Neuronal stem cell (in vitro differentiated cells): ENCODE measurements around the gene HOXA3.

Experiments used
- DNase-seq: peaks from one replicate; pipeline ENCODE4 v3.0.0-alpha.2; 2013; ENCODE audit warnings: low spot score
- H2AFZ ChIP-seq: one replicate; pipeline ENCODE4 v1.6.1; 2013; ENCODE audit warnings: mild to moderate bottlenecking, low read length, inconsistent platforms
- H2AK5ac ChIP-seq: 2 replicates; pipeline ENCODE4 v1.6.1; 2013; ENCODE audit warnings: low read depth, mild to moderate bottlenecking, inconsistent platforms, low read length, moderate library complexity, mixed read lengths
- H2BK120ac ChIP-seq: 2 replicates; pipeline ENCODE4 v1.6.1; 2013; ENCODE audit warnings: low read depth, mild to moderate bottlenecking, inconsistent platforms, low read length, moderate library complexity, mixed read lengths
- H2BK12ac ChIP-seq: one replicate; pipeline ENCODE4 v1.6.1; 2013; ENCODE audit warnings: low read length, inconsistent platforms
- H2BK15ac ChIP-seq: 2 replicates; pipeline ENCODE4 v1.6.1; 2013; ENCODE audit warnings: mild to moderate bottlenecking, low read length, inconsistent platforms, mixed read lengths
- H2BK5ac ChIP-seq: one replicate; pipeline ENCODE4 v1.6.1; 2013; ENCODE audit warnings: inconsistent platforms, mild to moderate bottlenecking, low read length, moderate library complexity
- H3K14ac ChIP-seq: one replicate; pipeline ENCODE4 v1.6.1; 2013; ENCODE audit warnings: low read length, inconsistent platforms
- H3K18ac ChIP-seq: 2 replicates; pipeline ENCODE4 v1.6.1; 2013; ENCODE audit warnings: low read length, inconsistent platforms
- H3K23ac ChIP-seq: 2 replicates; pipeline ENCODE4 v1.6.1; 2013; ENCODE audit warnings: low read depth, mild to moderate bottlenecking, mixed read lengths, low read length, inconsistent platforms; ENCODE audit not compliant: poor library complexity
- H3K27ac ChIP-seq: replicated peaks from 3 replicates; pipeline ENCODE4 v1.5.1; 2013; ENCODE audit warnings: low read length, inconsistent platforms
- H3K27me3 ChIP-seq, 3 experiments: 2 replicates each; pipeline ENCODE4 v1.6.1; 2013; ENCODE audit warnings: low read length in 3 of 3, mild to moderate bottlenecking in 2 of 3, inconsistent platforms in 1 of 3, low read depth in 1 of 3, mixed read lengths in 1 of 3, moderate library complexity in 1 of 3; ENCODE audit not compliant: control insufficient read depth in 3 of 3, insufficient read depth in 3 of 3
- H3K36me3 ChIP-seq, 2 donors: replicated peaks in 1 of 2; 2 replicates each; pipeline ENCODE4 v1.6.1; 2013; ENCODE audit warnings: low read length in 2 of 2; ENCODE audit not compliant: control insufficient read depth in 2 of 2, insufficient read depth in 2 of 2
- H3K4ac ChIP-seq: 2 replicates; pipeline ENCODE4 v1.6.1; 2013; ENCODE audit warnings: inconsistent platforms, mild to moderate bottlenecking, low read length, moderate library complexity
- H3K4me1 ChIP-seq, 2 donors: 1 replicate in 1 of 2; 2 replicates in 1 of 2; pipeline ENCODE4 v1.6.1; 2013; ENCODE audit warnings: low read length in 2 of 2, low read depth in 1 of 2; ENCODE audit not compliant: control insufficient read depth in 2 of 2, insufficient read depth in 1 of 2
- H3K4me2 ChIP-seq: one replicate; pipeline ENCODE4 v1.6.1; 2013; ENCODE audit warnings: mild to moderate bottlenecking, low read length, inconsistent platforms; ENCODE audit not compliant: insufficient read depth, poor library complexity, severe bottlenecking
- H3K4me3 ChIP-seq, 2 donors: 2 replicates each; pipeline ENCODE4 v1.5.1; 2013; ENCODE audit warnings: low read length in 2 of 2, mild to moderate bottlenecking in 2 of 2, inconsistent platforms in 1 of 2, moderate library complexity in 1 of 2
- H3K79me1 ChIP-seq: one replicate; pipeline ENCODE4 v1.6.1; 2013; ENCODE audit warnings: low read depth, mild to moderate bottlenecking, inconsistent platforms, low read length, moderate library complexity
- H3K9ac ChIP-seq: one replicate; pipeline ENCODE4 v1.6.1; 2013; ENCODE audit warnings: mild to moderate bottlenecking, low read depth, low read length, inconsistent platforms; ENCODE audit not compliant: poor library complexity
- H3K9me3 ChIP-seq, 2 donors: replicated peaks in 1 of 2; 2 replicates each; pipeline versions ENCODE3 to v1.6.1; 2013; ENCODE audit warnings: low read length in 2 of 2, mild to moderate bottlenecking in 2 of 2, inconsistent platforms in 1 of 2, low read depth in 1 of 2, mixed read lengths in 1 of 2, moderate library complexity in 1 of 2; ENCODE audit not compliant: control insufficient read depth in 2 of 2, insufficient read depth in 1 of 2
- H4K8ac ChIP-seq: one replicate; pipeline ENCODE4 v1.6.1; 2013; ENCODE audit warnings: low read depth, mild to moderate bottlenecking, inconsistent platforms, low read length, moderate library complexity
- H4K91ac ChIP-seq: one replicate; pipeline ENCODE4 v1.6.1; 2013; ENCODE audit warnings: low read length, low read depth, mild to moderate bottlenecking, inconsistent platforms; ENCODE audit not compliant: poor library complexity
- WGBS, 2 donors: extraction: QIAGEN DNeasy Blood & Tissue Kit; methylation state at CpG; one replicate each; pipeline ENCODE4 v1.1.7; 2013; ENCODE audit warnings: missing lambda C conversion rate in 2 of 2, mixed read lengths in 1 of 2; ENCODE audit not compliant: insufficient read length in 2 of 2, insufficient replicate concordance in 1 of 2; ENCODE audit errors: extremely low coverage in 2 of 2; 5-methylcytosine and 5-hydroxymethylcytosine counted together

The HOXA3 gene

GRCh38 chr7:27091941-27092818, 60.2 kb downstream of the HOXA3 start:
- H3K4me1 ChIP-seq = no peaks in the 10 kb centered on the region
- no peak overlapping the region for H2AK5ac ChIP-seq
- peak; percentile 3 for DNase-seq
- H3K36me3 ChIP-seq = no peaks in the 10 kb centered on the region
- peaks cover 3 to 14% of the 10 kb centered on the region in 2 donors for H3K9me3 ChIP-seq
- H3K4me2 ChIP-seq = no peak overlapping the region
- H3K18ac ChIP-seq = no peak overlapping the region
- no peak overlapping the region for H3K4ac ChIP-seq
- H4K91ac ChIP-seq = no peak overlapping the region
- H3K79me1 ChIP-seq = no peaks in the 10 kb centered on the region
- no peak overlapping the region for H3K14ac ChIP-seq
- no peak overlapping the region for H2BK12ac ChIP-seq
- no peak overlapping the region for H2BK15ac ChIP-seq
- H3K4me3 ChIP-seq = no peak overlapping the region
- no peak overlapping the region for H3K23ac ChIP-seq
- no peak overlapping the region for H3K9ac ChIP-seq
- H2BK120ac ChIP-seq = no peak overlapping the region
- peaks cover 35 to 95% (median 77%) of the 10 kb centered on the region in 3 experiments for H3K27me3 ChIP-seq
- H2BK5ac ChIP-seq = no peak overlapping the region
- WGBS, 2 donors = no CpG with 5 or more reads among the region's 9 CpGs
- H4K8ac ChIP-seq = no peak overlapping the region
- no peak overlapping the region for H3K27ac ChIP-seq
- H2AFZ ChIP-seq = no peak overlapping the region

- Histone ChIP-seq H3K14ac (no peak overlapping the region), H3K27ac (no peak overlapping the region), H2BK5ac (no peak overlapping the region), H2AFZ (no peak overlapping the region), H3K4ac (no peak overlapping the region), H3K23ac (no peak overlapping the region), H3K4me3 (no peak overlapping the region), H2BK15ac (no peak overlapping the region), H2AK5ac (no peak overlapping the region), H3K27me3 (peaks cover 24 to 84% (median 66%) of the 10 kb centered on the region in 3 experiments), H3K4me2 (no peak overlapping the region), H3K79me1 (no peaks in the 10 kb centered on the region), H4K91ac (no peak overlapping the region), H3K4me1 (no peaks in the 10 kb centered on the region), H3K36me3 (no peaks in the 10 kb centered on the region), H3K9me3 (peaks cover 3 to 14% of the 10 kb centered on the region in 2 donors), H3K9ac (no peak overlapping the region), H2BK12ac (no peak overlapping the region), H4K8ac (no peak overlapping the region), H3K18ac (no peak overlapping the region), H2BK120ac (no peak overlapping the region)
- DNase-seq = peak; percentile 4
- WGBS, 2 donors = no CpG with 5 or more reads among the region's 3 CpGs
These were observed 61.3 kb downstream of the HOXA3 start for GRCh38 chr7:27091105-27091504.

GRCh38 chr7:27088002-27088922, 64.1 kb downstream of the HOXA3 start:
- no peak overlapping the region for H2BK5ac ChIP-seq
- H3K27ac ChIP-seq = no peak overlapping the region
- H3K4me2 ChIP-seq = no peak overlapping the region
- no peak overlapping the region for H3K23ac ChIP-seq
- no peak overlapping the region for H3K9ac ChIP-seq
- H3K27me3 ChIP-seq = peaks cover 20 to 56% (median 38%) of the 10 kb centered on the region in 3 experiments
- H4K91ac ChIP-seq = no peak overlapping the region
- H3K4ac ChIP-seq = no peak overlapping the region
- no peak overlapping the region for H2BK12ac ChIP-seq
- no peaks in the 10 kb centered on the region for H3K4me1 ChIP-seq
- peak; percentile 14 for DNase-seq
- H3K36me3 ChIP-seq = no peaks in the 10 kb centered on the region
- H3K4me3 ChIP-seq = peak overlapping the region in 1 of 2 donors; percentile 47
- peaks cover 0 to 14% of the 10 kb centered on the region in 2 donors for H3K9me3 ChIP-seq
- WGBS, 2 donors = no CpG with 5 or more reads among the region's 68 CpGs
- H4K8ac ChIP-seq = no peak overlapping the region
- no peaks in the 10 kb centered on the region for H3K79me1 ChIP-seq
- no peak overlapping the region for H3K14ac ChIP-seq
- H2AK5ac ChIP-seq = no peak overlapping the region
- H3K18ac ChIP-seq = no peak overlapping the region
- H2BK120ac ChIP-seq = no peak overlapping the region
- H2BK15ac ChIP-seq = no peak overlapping the region
- no peak overlapping the region for H2AFZ ChIP-seq

GRCh38 chr7:27083646-27084045, 68.7 kb downstream of the HOXA3 start:
- H3K36me3 ChIP-seq = no peaks in the 10 kb centered on the region
- WGBS, 2 donors = no CpG with 5 or more reads among the region's 2 CpGs
- no peak overlapping the region for H2BK15ac ChIP-seq

More at GRCh38 chr7:27083646-27084045, 68.7 kb downstream of the HOXA3 start:
- Histone ChIP-seq H3K9ac (no peak overlapping the region), H3K27me3 (peaks cover 2 to 14% (median 8%) of the 10 kb centered on the region in 3 experiments), H3K4me2 (no peak overlapping the region), H4K8ac (no peak overlapping the region), H2BK12ac (no peak overlapping the region), H3K4me1 (peaks cover 0 to 2% of the 10 kb centered on the region in 2 donors), H3K9me3 (peaks cover 0 to 10% of the 10 kb centered on the region in 2 donors), H3K27ac (no peak overlapping the region), H3K79me1 (no peaks in the 10 kb centered on the region), H3K23ac (no peak overlapping the region), H2BK120ac (no peak overlapping the region), H2BK5ac (no peak overlapping the region), H3K18ac (no peak overlapping the region), H2AK5ac (no peak overlapping the region), H4K91ac (no peak overlapping the region), H3K14ac (no peak overlapping the region), H3K4ac (no peak overlapping the region), H2AFZ (no peak overlapping the region), H3K4me3 (no peak overlapping the region)
- DNase-seq = no peak
